Mucosa of descending colon (tissue), 3 donors: ENCODE data around the gene DCPS. TPM values are rescaled to one million over a fixed set of nuclear protein-coding genes. Genes with fewer than 3 reads are reported as not detected.

Experiments
- ATAC-seq: fragments of 200-7000 bp; cut with Tn5 transposase; one replicate; pipeline ENCODE4 v1.9.1; 2020; ENCODE audit warnings: mild to moderate bottlenecking, moderate library complexity
- DNase-seq, 3 donors: peaks; one replicate each; pipeline ENCODE4 v3.0.0-alpha.2; 2020
- H3K36me3 ChIP-seq: fragments of 200-600 bp; one replicate; pipeline ENCODE4 v1.8.0; 2021; ENCODE audit warnings: low read depth, mild to moderate bottlenecking
- H3K4me1 ChIP-seq: fragments of 200-600 bp; one replicate; pipeline ENCODE4 v1.8.0; 2021; ENCODE audit warnings: low read depth, mild to moderate bottlenecking
- H3K4me3 ChIP-seq: fragments of 200-600 bp; one replicate; pipeline ENCODE4 v1.8.0; 2021; ENCODE audit warnings: mild to moderate bottlenecking
- H3K9me3 ChIP-seq: fragments of 200-600 bp; one replicate; pipeline ENCODE4 v1.8.0; 2021; ENCODE audit warnings: mild to moderate bottlenecking
- CTCF ChIP-seq: fragments of 200-600 bp; IDR thresholded peaks from one replicate; pipeline ENCODE4 v1.8.0; 2022; ENCODE audit warnings: antibody characterized with exemption, mild to moderate bottlenecking
- intact Hi-C, 2 donors: fragments of 100-400 bp; cut with DNase I in 1 of 2; cut with micrococcal nuclease in 1 of 2; formaldehyde crosslinking; loops; one replicate each; pipeline versions ENCODE4 v1.11.0 to v1.11.1; 2022; cut with DNase I, micrococcal nuclease
- total RNA-seq, 3 donors: library from RNA; stranded (reverse); fragmentation: NEBNext Ultra II Directional in 2 of 3; extraction: Animal tissue kit (Norgen Biotek cat#: 25700) in 2 of 3; gene quantifications; one replicate each; pipeline versions ENCODE4 v1.2.1 to v1.2.4, GENCODE V29; 2021 to 2023
- donor health status: DM: no; HTN: no; CAD: no; lungs with moderate emphysema.
- donor health status: DM: no; HTN: no; CAD: no.
- donor health status: DM: no; HTN: yes; CAD: no.

DCPS gene
- total RNA-seq, 3 donors from 2014 or later, result 10.0 to 21.3 (median 14.8) TPM

- TF ChIP-seq CTCF, result no peak
- DNase-seq (peak in 1 of 3 donors; percentile 20), ATAC-seq (no peak)
- Histone ChIP-seq H3K36me3 (no peaks in the 10 kb centered on the region), H3K4me1 (no peaks in the 10 kb centered on the region), H3K4me3 (no peak overlapping the region), H3K9me3 (no peaks in the 10 kb centered on the region)
- intact Hi-C loops, result no loop called here
Measured at GRCh38 chr11:126328938-126329643, 25.2 kb downstream of the DCPS start.

- Histone ChIP-seq H3K4me1 (no peaks in the 10 kb centered on the region), H3K36me3 (no peaks in the 10 kb centered on the region), H3K9me3 (no peaks in the 10 kb centered on the region), H3K4me3 (no peak overlapping the region)
- ATAC-seq (no peak), DNase-seq (peak in 1 of 3 donors; percentile 1)
- no peak for TF ChIP-seq CTCF
- intact Hi-C loops, result no loop called here
Measured at GRCh38 chr11:126329644-126330211, 25.9 kb downstream of the DCPS start.

GRCh38 chr11:126331286-126331685, 27.4 kb downstream of the DCPS start:
- ATAC-seq (no peak), DNase-seq (peak in 1 of 3 donors; percentile 39)
- Histone ChIP-seq H3K36me3 (no peaks in the 10 kb centered on the region), H3K4me1 (no peaks in the 10 kb centered on the region), H3K4me3 (no peak overlapping the region), H3K9me3 (no peaks in the 10 kb centered on the region)
- intact Hi-C loops, result no loop called here
- no peak for TF ChIP-seq CTCF

- ATAC-seq (peak; percentile 50), DNase-seq (peak; percentile 49 to 76 (median 62))
- Histone ChIP-seq H3K4me1 (no peaks in the 10 kb centered on the region), H3K9me3 (no peaks in the 10 kb centered on the region), H3K36me3 (no peaks in the 10 kb centered on the region), H3K4me3 (no peak overlapping the region)
- intact Hi-C loops, result no loop called here
- no peak for TF ChIP-seq CTCF
Measured at GRCh38 chr11:126332221-126332711, 28.4 kb downstream of the DCPS start.

GRCh38 chr11:126333142-126333541, 29.3 kb downstream of the DCPS start:
- no peak overlapping the region for H3K4me3 ChIP-seq
- H3K4me1 ChIP-seq, result no peaks in the 10 kb centered on the region
- TF ChIP-seq CTCF, result no peak
- no peak for DNase-seq
- intact Hi-C loops, result no loop called here
- H3K9me3 ChIP-seq, result no peaks in the 10 kb centered on the region
- no peak for ATAC-seq
- no peaks in the 10 kb centered on the region for H3K36me3 ChIP-seq
